Measurements from ENCODE around the gene TMEM45A.

The TMEM45A gene

DNA sequence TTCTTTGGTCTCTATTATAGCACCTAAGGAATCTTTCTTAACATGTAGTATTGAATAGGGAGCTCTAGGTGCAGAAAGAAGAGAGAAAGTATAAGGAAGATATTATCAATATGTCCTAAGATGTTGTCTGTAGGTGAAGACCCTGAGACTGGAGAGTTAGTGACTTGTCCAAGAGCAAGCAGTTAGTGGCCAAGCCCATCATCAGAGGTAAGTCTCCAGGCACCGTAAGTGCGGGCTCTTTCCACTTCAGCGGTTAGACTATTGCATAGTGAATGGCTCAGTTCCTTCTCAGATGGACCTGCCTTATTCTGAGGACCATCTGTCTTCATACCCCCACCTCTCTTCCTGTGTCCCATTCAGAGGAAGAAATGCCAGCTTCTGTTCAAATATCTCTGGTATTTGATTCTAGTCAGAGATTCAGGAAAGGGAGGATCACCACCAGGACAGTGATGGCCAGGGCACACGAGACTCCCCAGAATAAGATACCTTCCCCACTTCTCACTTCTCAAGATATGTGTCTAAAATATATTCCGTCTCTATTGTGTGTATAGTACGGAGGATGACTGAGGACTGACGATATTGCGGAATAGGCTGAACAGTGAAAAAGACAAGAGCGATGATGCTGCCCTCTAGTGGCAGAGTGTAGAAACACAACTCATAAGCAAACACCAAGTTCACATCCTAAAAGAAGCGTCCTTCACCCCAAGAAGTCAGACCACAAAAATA lies 97.9 kb downstream of the TMEM45A start:
- TF ChIP-seq, protein P1, sequence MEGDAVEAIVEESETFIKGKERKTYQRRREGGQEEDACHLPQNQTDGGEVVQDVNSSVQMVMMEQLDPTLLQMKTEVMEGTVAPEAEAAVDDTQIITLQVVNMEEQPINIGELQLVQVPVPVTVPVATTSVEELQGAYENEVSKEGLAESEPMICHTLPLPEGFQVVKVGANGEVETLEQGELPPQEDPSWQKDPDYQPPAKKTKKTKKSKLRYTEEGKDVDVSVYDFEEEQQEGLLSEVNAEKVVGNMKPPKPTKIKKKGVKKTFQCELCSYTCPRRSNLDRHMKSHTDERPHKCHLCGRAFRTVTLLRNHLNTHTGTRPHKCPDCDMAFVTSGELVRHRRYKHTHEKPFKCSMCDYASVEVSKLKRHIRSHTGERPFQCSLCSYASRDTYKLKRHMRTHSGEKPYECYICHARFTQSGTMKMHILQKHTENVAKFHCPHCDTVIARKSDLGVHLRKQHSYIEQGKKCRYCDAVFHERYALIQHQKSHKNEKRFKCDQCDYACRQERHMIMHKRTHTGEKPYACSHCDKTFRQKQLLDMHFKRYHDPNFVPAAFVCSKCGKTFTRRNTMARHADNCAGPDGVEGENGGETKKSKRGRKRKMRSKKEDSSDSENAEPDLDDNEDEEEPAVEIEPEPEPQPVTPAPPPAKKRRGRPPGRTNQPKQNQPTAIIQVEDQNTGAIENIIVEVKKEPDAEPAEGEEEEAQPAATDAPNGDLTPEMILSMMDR (IDR thresholded peaks at IDR 0.05) = peak; percentile 81

DNA sequence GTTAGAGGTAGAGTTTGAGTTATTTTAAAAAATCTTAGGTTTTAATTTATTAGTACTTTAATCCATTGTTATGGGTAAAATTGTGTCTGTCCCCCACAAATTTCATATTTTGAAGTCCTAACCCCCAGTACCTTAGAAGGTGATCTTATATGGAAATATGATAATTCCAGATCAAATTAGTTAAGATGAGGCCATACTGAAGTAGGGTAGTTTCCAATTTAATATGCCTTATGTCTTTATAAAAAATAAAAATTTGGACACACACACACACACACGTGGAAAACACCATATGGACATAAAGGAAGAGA lies 98.4 kb downstream of the TMEM45A start:
- TF ChIP-seq, protein P1 (IDR thresholded peaks at IDR 0.05) = peak; percentile 13; the same call in 1 of the 2 replicates

DNA sequence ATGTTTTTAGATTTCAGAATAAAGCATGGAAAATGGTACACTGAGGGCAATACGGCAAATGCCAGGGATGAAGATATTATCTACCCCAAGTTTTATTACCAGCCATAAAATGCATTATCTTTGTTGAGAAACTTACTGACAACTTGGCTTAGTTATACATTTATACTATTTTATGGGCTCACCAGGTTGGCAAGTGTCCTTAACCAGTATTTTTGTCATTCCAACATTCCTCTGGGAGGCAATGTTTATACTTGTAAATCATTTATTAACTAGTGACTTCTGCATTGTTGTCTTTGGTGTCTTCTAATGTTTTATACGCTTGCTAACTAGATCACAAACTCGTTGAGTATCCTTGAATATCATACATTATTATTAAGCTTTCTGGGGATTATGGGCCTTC lies 99.0 kb downstream of the TMEM45A start:
- TF ChIP-seq, protein P1 (IDR thresholded peaks at IDR 0.05) = no peak

DNA sequence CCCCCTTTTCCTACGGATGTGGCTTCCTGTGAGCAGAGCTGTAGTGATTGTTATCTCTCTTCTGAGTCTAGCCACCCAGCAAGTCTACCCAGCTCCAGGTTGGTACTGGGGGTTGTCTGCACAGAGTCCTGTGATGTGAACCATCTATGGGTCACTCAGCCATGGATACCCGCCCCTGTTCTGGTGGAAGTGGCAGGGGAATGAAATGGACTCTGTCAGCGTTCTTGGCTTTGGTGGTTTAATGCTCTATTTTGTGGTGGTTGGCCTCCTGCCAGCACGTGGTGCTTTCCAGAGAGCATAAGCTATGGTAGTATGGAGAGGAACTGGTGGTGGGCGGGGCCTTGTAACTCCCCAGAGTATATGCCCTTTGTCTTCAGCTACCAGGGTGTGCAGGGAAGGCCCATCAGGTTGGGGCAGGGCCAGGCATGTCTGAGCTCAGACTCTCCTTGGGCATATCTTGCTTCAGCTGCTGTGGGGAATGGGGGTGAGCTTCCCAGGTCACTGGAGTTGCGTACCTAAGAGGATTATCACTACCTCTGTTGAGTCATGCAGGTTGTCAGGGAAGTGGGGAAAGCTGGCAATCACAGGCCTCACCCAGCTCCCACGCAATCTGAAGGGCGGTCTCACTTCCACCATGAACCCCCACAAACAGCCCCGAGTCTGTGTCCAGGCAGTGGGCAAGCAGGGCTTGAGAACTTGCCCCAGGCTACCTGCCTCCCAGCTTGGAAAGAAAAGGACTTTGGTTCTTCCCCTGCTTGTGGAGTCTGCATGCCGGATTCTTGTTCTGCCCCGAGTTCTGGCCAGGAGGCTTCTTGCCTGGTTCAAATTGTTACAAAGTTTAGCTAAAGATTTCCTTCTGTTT lies 108.0 kb downstream of the TMEM45A start:
- TF ChIP-seq, protein P1 (IDR thresholded peaks at IDR 0.05) = no peak

DNA sequence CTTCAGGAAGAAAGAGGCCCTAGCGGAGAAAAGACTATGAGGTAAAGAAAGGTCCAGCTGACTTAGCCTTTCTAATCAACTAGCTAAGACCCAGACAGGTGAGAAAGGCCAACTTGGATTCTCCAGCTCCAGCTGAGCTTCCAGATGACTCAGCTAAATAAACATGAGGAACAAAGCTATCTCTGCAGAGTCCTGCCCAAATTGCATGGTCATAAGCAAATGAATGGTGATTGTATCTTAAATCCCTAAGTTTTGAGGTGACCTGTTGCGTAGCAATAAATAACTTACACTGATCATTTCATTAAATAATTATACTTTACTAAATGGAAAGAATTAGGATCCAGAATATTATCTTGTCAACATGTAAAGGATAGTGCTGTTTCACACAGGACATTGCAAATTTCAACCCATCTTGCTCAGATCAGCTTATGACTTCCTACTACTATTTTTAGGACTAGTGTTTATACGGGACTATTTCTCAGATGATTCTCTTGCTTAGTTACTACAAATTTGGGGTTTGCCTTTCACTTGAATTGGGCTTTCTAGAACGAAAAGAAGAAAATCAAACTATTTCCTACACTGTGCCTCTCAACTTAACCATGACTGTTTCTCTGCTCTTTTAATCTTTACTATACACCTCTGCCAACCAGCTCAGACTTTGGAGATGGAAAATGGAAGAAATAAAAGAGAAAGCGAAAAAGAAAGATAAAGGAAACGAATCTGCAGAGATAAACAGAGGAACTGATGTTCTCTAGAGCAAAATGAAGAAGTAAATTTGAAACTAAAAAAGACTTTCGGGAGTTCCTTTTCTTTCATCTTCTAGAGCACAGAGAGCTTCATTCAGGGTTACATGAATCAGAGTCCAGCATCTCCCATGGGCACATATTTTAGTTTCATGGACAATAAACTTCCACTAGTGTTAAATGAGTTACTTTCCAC lies 110.4 kb downstream of the TMEM45A start:
- TF ChIP-seq, protein P1 (IDR thresholded peaks at IDR 0.05) = no peak

DNA sequence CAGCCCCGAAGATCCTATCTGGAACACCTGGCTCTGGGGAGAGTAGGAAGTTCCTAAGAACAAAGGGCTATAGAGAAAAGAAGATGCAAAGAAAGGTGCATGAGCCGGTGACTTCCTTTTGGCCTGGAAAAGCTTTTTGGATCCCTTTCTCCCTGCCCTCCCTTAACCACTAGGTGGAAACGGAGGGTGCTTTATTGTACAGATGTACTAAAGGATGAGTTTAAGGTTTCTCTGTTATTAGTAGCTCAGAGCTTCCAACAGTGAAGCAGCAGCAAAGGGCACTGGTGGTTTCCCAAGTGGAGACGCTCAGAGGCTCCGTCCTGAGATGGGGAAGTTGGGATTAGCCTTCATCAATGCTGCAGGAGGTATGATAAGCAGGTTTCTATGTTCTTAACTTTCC lies 111.0 kb downstream of the TMEM45A start:
- TF ChIP-seq, protein P1 (IDR thresholded peaks at IDR 0.05) = peak; percentile 47; the same call in 1 of the 2 replicates

DNA sequence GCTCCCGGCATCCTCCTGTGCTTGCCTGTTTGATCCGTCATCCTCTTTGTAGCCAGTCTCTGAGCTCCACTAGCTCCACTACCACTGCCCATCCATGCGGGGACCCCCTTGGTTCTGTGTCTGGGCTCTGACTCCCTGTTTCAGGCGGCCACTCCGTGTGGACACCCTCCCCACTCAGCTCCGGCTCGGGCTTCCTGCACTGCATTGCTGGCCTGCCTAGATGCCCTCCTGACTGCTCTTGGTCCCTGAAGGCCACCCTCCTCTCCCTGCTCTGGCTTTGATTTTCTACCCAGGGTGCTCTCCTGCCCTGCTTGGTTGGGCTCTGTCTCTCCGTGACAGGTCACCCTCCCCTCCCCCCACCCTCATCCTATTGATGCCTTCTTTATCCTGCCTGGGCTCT lies 112.9 kb downstream of the TMEM45A start:
- TF ChIP-seq, protein P1 (IDR thresholded peaks at IDR 0.05) = no peak

All from LNCAP (cell line).